ENCODE data around the gene PLCD1. TPM values are rescaled to one million over a fixed set of nuclear protein-coding genes. Genes with fewer than 3 reads are reported as not detected.

The PLCD1 gene
- total and polyA plus RNA-seq, 2 experiments from 2014 or later, result 21.0 to 29.1 TPM

DNA sequence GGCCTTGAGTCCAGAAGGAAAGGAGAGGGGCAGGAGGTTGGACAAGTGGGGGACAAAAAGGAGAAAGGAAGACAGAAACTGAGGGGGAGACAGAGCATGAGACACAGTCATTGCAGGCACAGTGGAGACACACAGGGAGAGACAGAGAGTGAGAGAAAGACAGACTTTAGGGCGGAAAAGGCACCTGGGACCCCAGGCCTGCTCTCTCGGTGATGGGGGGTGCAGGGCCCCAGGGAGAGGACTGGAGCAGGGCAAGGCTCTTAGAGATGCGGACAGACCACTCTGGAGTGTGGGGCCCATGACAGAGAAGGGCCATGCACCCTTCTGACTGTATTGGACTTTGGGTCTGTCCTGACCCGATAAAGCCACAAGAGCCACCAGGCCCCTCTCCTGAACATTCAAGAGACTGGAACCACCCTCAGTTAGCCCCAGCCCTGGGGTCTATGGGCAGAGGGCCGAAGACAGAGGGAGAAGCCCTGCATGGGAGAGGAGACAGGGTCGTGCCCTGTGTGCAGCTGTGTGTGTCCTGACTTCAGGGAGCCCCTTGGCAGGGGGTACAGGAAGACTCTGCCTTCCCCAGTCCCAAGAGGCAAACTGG lies 12.5 kb downstream of the PLCD1 start:
- no peak overlapping the region for H3K4me3 ChIP-seq
- peaks cover 13% of the 10 kb centered on the region for H3K4me1 ChIP-seq (ENCODE audit: low read depth)
- DNase-seq (ENCODE audit: low read depth in 1 of 2, low spot score in 1 of 2), result no peak
- no peaks in the 10 kb centered on the region for H3K27me3 ChIP-seq
- TF ChIP-seq, protein P1, sequence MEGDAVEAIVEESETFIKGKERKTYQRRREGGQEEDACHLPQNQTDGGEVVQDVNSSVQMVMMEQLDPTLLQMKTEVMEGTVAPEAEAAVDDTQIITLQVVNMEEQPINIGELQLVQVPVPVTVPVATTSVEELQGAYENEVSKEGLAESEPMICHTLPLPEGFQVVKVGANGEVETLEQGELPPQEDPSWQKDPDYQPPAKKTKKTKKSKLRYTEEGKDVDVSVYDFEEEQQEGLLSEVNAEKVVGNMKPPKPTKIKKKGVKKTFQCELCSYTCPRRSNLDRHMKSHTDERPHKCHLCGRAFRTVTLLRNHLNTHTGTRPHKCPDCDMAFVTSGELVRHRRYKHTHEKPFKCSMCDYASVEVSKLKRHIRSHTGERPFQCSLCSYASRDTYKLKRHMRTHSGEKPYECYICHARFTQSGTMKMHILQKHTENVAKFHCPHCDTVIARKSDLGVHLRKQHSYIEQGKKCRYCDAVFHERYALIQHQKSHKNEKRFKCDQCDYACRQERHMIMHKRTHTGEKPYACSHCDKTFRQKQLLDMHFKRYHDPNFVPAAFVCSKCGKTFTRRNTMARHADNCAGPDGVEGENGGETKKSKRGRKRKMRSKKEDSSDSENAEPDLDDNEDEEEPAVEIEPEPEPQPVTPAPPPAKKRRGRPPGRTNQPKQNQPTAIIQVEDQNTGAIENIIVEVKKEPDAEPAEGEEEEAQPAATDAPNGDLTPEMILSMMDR (IDR thresholded peaks at IDR 0.05; ENCODE audit: low read depth, low read length), result no peak
- H3K36me3 ChIP-seq, result peaks cover 9% of the 10 kb centered on the region
- no peaks in the 10 kb centered on the region for H3K9me3 ChIP-seq (ENCODE audit: low read depth)
- H3K27ac ChIP-seq, result no peak overlapping the region

DNA sequence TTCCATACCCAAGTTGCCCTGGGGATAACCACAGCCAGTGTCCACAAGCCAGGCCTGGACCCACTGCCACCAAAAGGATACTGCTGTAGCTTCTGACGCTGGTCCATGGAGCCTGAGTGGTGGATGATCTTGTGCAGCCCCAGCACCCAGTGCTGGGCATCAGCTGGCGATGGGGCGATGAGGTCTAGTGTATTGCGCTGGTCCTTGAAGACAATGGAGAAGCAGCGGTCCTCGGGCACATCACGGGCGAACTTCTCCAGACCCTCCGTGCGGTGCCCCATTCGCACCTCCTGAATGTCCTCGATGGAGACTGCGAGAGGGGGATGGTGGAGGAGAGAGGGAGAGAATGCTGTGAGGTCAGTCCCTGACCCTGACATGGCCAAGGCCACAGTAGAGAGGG lies 13.0 kb downstream of the PLCD1 start:
- H3K4me1 ChIP-seq (ENCODE audit: low read depth), result peaks cover 13% of the 10 kb centered on the region
- no peak overlapping the region for H3K27ac ChIP-seq
- no peaks in the 10 kb centered on the region for H3K9me3 ChIP-seq (ENCODE audit: low read depth)
- H3K36me3 ChIP-seq, result peaks cover 9% of the 10 kb centered on the region
- DNase-seq (ENCODE audit: low read depth in 1 of 2, low spot score in 1 of 2), result no peak
- TF ChIP-seq, protein P1 (IDR thresholded peaks at IDR 0.05; ENCODE audit: low read depth, low read length), result no peak
- H3K27me3 ChIP-seq, result no peaks in the 10 kb centered on the region
- H3K4me3 ChIP-seq, result no peak overlapping the region

GRCh38 chr3:38015984-38016383 lies 13.5 kb downstream of the PLCD1 start:
- Histone ChIP-seq H3K27me3 (no peaks in the 10 kb centered on the region), H3K4me1 (ENCODE audit: low read depth) (peaks cover 13% of the 10 kb centered on the region), H3K4me3 (no peak overlapping the region), H3K9me3 (ENCODE audit: low read depth) (no peaks in the 10 kb centered on the region), H3K36me3 (peaks cover 9% of the 10 kb centered on the region), H3K27ac (no peak overlapping the region)
- no peak for DNase-seq (ENCODE audit: low read depth in 1 of 2, low spot score in 1 of 2)
- TF ChIP-seq, protein P1 (IDR thresholded peaks at IDR 0.05; ENCODE audit: low read depth, low read length), result no peak

DNA sequence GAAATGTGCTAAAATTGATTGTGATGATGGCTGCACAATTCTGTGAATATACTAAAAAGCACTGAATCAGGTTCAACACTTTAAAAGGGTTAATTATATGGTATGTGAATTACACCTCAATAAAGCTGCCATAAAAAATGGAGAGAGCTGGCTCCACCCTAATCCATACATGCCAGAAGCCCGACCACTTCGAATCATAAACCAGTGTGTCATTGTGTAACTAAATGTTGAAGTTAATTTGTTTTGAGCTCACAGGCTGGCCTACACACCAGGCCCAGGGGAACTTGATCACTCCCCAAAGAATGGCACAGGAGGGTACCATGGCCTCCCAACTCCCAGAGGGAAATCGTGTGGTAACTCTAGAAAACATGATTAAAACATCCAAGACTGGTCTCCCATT lies 14.0 kb downstream of the PLCD1 start:
- Histone ChIP-seq H3K4me1 (ENCODE audit: low read depth) (peaks cover 13% of the 10 kb centered on the region), H3K27me3 (no peaks in the 10 kb centered on the region), H3K4me3 (no peak overlapping the region), H3K36me3 (peaks cover 9% of the 10 kb centered on the region), H3K27ac (no peak overlapping the region), H3K9me3 (ENCODE audit: low read depth) (no peaks in the 10 kb centered on the region)
- TF ChIP-seq, protein P1 (IDR thresholded peaks at IDR 0.05; ENCODE audit: low read depth, low read length), result no peak
- DNase-seq (ENCODE audit: low read depth in 1 of 2, low spot score in 1 of 2), result no peak

DNA sequence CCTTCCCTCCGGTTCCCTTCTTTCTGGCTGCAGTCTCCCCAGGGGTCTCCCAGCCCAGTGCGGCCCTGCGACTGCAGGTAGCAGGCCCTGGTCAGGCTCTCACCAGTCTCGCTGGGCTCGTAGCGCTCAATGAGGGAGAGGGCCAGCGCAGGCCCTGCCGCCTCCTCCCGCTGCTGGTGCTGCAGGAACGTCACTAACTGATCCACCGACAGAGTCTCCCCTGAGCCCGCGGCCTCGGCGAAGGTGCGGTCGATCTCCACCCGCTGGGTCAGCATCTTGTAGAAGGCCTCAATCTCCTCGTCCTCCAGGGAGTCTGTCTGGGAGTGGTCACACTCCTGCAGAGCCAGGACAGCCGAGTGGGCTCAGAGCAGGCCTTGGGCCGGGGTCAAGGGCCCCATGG lies 18.3 kb downstream of the PLCD1 start:
- no peaks in the 10 kb centered on the region for H3K9me3 ChIP-seq (ENCODE audit: low read depth)
- no peak overlapping the region for H3K4me3 ChIP-seq
- no peaks in the 10 kb centered on the region for H3K4me1 ChIP-seq (ENCODE audit: low read depth)
- TF ChIP-seq, protein P1 (IDR thresholded peaks at IDR 0.05; ENCODE audit: low read depth, low read length), result no peak
- H3K27ac ChIP-seq, result no peak overlapping the region
- no peak for DNase-seq (ENCODE audit: low read depth in 1 of 2, low spot score in 1 of 2)
- H3K27me3 ChIP-seq, result no peaks in the 10 kb centered on the region
- H3K36me3 ChIP-seq, result peaks cover 7% of the 10 kb centered on the region

Measured in cardiac muscle cell (in vitro differentiated cells and primary cell).